Mesendoderm (in vitro differentiated cells): ENCODE results near the gene TRDN.
"Not testable (repeated sequence)": the region's sequence is repeated elsewhere in the genome, so short reads cannot be mapped to it uniquely, and the experiment has no call there.

ENCODE experiments used
- DNase-seq: peaks from one replicate; pipeline ENCODE4 v3.0.0; 2013
- H2AK5ac ChIP-seq: 2 replicates; pipeline ENCODE4 v1.6.1; 2013; ENCODE audit warnings: low read length, inconsistent platforms
- H2BK120ac ChIP-seq: 2 replicates; pipeline ENCODE4 v1.6.1; 2013; ENCODE audit warnings: low read depth, mild to moderate bottlenecking, low read length, moderate library complexity, mixed read lengths
- H2BK15ac ChIP-seq: replicated peaks from 2 replicates; pipeline ENCODE4 v1.6.1; 2013; ENCODE audit warnings: low read depth, mild to moderate bottlenecking, moderate library complexity
- H2BK5ac ChIP-seq: 2 replicates; pipeline ENCODE4 v1.6.1; 2013; ENCODE audit warnings: low read length, inconsistent platforms
- H3K18ac ChIP-seq: 2 replicates; pipeline ENCODE4 v1.6.1; 2013; ENCODE audit warnings: mild to moderate bottlenecking, low read length, mixed read lengths
- H3K23ac ChIP-seq: one replicate; pipeline ENCODE4 v1.6.1; 2013; ENCODE audit warnings: low read length
- H3K27ac ChIP-seq: 2 replicates; pipeline ENCODE4 v1.5.1; 2013; ENCODE audit warnings: low read depth, mild to moderate bottlenecking, inconsistent platforms, low read length, moderate library complexity
- H3K27me3 ChIP-seq: 2 replicates; pipeline ENCODE4 v1.6.1; 2013; ENCODE audit warnings: low read length, control low read depth, mild to moderate bottlenecking, inconsistent platforms; ENCODE audit not compliant: insufficient read depth, poor library complexity
- H3K36me3 ChIP-seq: 2 replicates; pipeline ENCODE4 v1.6.1; 2013; ENCODE audit warnings: low read length, inconsistent platforms; ENCODE audit not compliant: control insufficient read depth, insufficient read depth
- H3K4ac ChIP-seq: one replicate; pipeline ENCODE4 v1.6.1; 2013; ENCODE audit warnings: low read depth, mild to moderate bottlenecking, low read length, moderate library complexity
- H3K4me1 ChIP-seq: 2 replicates; pipeline ENCODE4 v1.6.1; 2013; ENCODE audit warnings: low read depth, low read length, inconsistent platforms; ENCODE audit not compliant: control insufficient read depth
- H3K4me2 ChIP-seq: 2 replicates; pipeline ENCODE4 v1.6.1; 2013; ENCODE audit warnings: low read length
- H3K4me3 ChIP-seq: 2 replicates; pipeline ENCODE4 v1.5.1; 2013; ENCODE audit warnings: mild to moderate bottlenecking, low read length
- H3K56ac ChIP-seq: one replicate; pipeline ENCODE4 v1.6.1; 2013; ENCODE audit warnings: low read length
- H3K79me1 ChIP-seq: 2 replicates; pipeline ENCODE4 v1.6.1; 2013; ENCODE audit warnings: low read length, inconsistent platforms
- H3K79me2 ChIP-seq: 2 replicates; pipeline ENCODE4 v1.6.1; 2013; ENCODE audit warnings: mild to moderate bottlenecking, low read length; ENCODE audit not compliant: control insufficient read depth, insufficient read depth
- H3K9ac ChIP-seq: 2 replicates; pipeline ENCODE4 v1.6.1; 2013; ENCODE audit warnings: low read length, inconsistent platforms
- H4K5ac ChIP-seq: one replicate; pipeline ENCODE4 v1.6.1; 2013; ENCODE audit warnings: low read length
- H4K8ac ChIP-seq: one replicate; pipeline ENCODE4 v1.6.1; 2013; ENCODE audit warnings: low read depth, mild to moderate bottlenecking, control low read depth, low read length, moderate library complexity
- WGBS: extraction: QIAGEN DNeasy Blood & Tissue Kit; methylation state at CpG from one replicate; pipeline ENCODE4 v1.1.7; 2013; ENCODE audit warnings: low lambda C conversion rate, missing lambda C conversion rate; ENCODE audit not compliant: insufficient coverage; ENCODE audit errors: extremely low coverage; 5-methylcytosine and 5-hydroxymethylcytosine counted together

TRDN gene

GRCh38 chr6:123497025-123497424, 139.7 kb downstream of the TRDN start:
- H2BK120ac ChIP-seq, result no peak overlapping the region
- H3K9ac ChIP-seq, result no peak overlapping the region
- no peaks in the 10 kb centered on the region for H3K79me2 ChIP-seq
- no peak for DNase-seq
- no CpG with 5 or more reads among the region's 2 CpGs for whole genome bisulfite sequencing
- H3K4ac ChIP-seq, result no peak overlapping the region
- no peaks in the 10 kb centered on the region for H3K4me1 ChIP-seq
- no peaks in the 10 kb centered on the region for H3K79me1 ChIP-seq
- H3K56ac ChIP-seq, result no peak overlapping the region
- H3K18ac ChIP-seq, result no peak overlapping the region
- no peaks in the 10 kb centered on the region for H3K27me3 ChIP-seq
- no peaks in the 10 kb centered on the region for H3K36me3 ChIP-seq
- H3K4me2 ChIP-seq, result no peak overlapping the region
- H2BK5ac ChIP-seq, result no peak overlapping the region
- H2AK5ac ChIP-seq, result no peak overlapping the region
- H3K4me3 ChIP-seq, result no peak overlapping the region
- no peak overlapping the region for H4K5ac ChIP-seq
- H4K8ac ChIP-seq, result no peak overlapping the region
- H2BK15ac ChIP-seq, result no peak overlapping the region
- H3K23ac ChIP-seq, result no peak overlapping the region
- no peak overlapping the region for H3K27ac ChIP-seq

- H3K56ac ChIP-seq, result no peak overlapping the region
- H3K23ac ChIP-seq, result no peak overlapping the region
- H3K27me3 ChIP-seq, result no peaks in the 10 kb centered on the region
- DNase-seq, result no peak
- no CpG with 5 or more reads among the region's 1 CpG for WGBS
- H4K8ac ChIP-seq, result no peak overlapping the region
- H3K79me1 ChIP-seq, result no peaks in the 10 kb centered on the region
- H3K4me2 ChIP-seq, result no peak overlapping the region
- H3K36me3 ChIP-seq, result no peaks in the 10 kb centered on the region
- no peak overlapping the region for H4K5ac ChIP-seq
- no peak overlapping the region for H2AK5ac ChIP-seq
- H3K27ac ChIP-seq, result no peak overlapping the region
- H3K4ac ChIP-seq, result no peak overlapping the region
- H2BK15ac ChIP-seq, result no peak overlapping the region
- no peak overlapping the region for H3K9ac ChIP-seq
- no peak overlapping the region for H2BK5ac ChIP-seq
- H3K79me2 ChIP-seq, result no peaks in the 10 kb centered on the region
- no peak overlapping the region for H3K4me3 ChIP-seq
- no peaks in the 10 kb centered on the region for H3K4me1 ChIP-seq
- H2BK120ac ChIP-seq, result no peak overlapping the region
- no peak overlapping the region for H3K18ac ChIP-seq
These were observed 147.2 kb downstream of the TRDN start for GRCh38 chr6:123489589-123489988.

DNA sequence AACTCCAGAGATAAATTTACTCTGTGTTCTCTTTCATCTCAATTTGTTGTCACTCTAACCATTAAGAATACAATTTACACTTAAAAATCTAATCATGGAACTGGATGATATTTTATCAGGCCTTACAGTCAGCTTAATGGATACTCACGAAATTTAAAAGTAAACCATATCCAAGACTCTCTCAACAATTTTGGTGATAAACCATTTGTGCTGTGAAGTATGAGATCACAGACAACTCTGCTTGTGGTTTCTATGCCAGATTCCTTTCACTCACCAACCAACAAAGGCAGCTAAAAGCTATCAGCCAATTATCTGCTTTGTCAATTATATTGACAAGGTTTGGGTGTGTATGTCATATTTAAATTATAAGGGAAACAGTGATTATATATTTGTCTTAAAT, 155.8 kb downstream of the TRDN start:
- Histone ChIP-seq H2AK5ac (no peak overlapping the region), H3K27ac (no peak overlapping the region), H4K8ac (no peak overlapping the region), H2BK15ac (no peak overlapping the region), H3K4me1 (no peaks in the 10 kb centered on the region), H3K79me2 (no peaks in the 10 kb centered on the region), H2BK120ac (no peak overlapping the region), H3K79me1 (no peaks in the 10 kb centered on the region), H2BK5ac (no peak overlapping the region), H3K23ac (no peak overlapping the region), H3K27me3 (no peaks in the 10 kb centered on the region), H3K56ac (no peak overlapping the region), H3K9ac (no peak overlapping the region), H3K4me2 (no peak overlapping the region), H3K18ac (no peak overlapping the region), H4K5ac (no peak overlapping the region), H3K4me3 (no peak overlapping the region), H3K36me3 (no peaks in the 10 kb centered on the region), H3K4ac (no peak overlapping the region)
- DNase-seq, result peak; percentile 80
- WGBS, result no CpG with 5 or more reads among the region's 1 CpG

GRCh38 chr6:123472025-123472702, 164.6 kb downstream of the TRDN start:
- H4K8ac ChIP-seq, H3K36me3 ChIP-seq, H3K4me3 ChIP-seq, H3K56ac ChIP-seq, H3K9ac ChIP-seq, H3K4me1 ChIP-seq, H2BK5ac ChIP-seq, H3K27ac ChIP-seq, H3K79me2 ChIP-seq, H3K23ac ChIP-seq, H3K18ac ChIP-seq, H4K5ac ChIP-seq, H2AK5ac ChIP-seq, H3K4ac ChIP-seq, DNase-seq, H3K4me2 ChIP-seq, H3K79me1 ChIP-seq, H3K27me3 ChIP-seq, H2BK15ac ChIP-seq, H2BK120ac ChIP-seq: not testable (repeated sequence)
- no CpG with 5 or more reads among the region's 29 CpGs for WGBS

DNA sequence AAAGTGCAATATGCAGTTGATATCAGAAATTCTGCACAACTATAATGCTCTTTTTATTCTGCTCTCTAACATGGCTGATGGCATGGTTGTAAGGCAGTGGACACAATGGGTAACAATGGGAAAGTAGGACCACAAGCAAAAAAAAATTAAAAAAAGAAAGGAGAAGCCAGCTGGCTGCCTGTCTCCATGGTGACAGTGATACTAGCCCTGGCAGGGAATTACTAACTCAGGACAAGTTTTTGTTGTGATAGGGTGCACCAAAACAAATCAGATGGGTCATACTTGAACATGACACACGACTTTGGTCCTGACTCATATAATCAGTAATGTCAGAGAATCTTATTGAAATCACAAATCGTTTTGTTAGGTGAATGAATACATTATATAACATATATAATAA, 169.4 kb downstream of the TRDN start:
- no peak overlapping the region for H3K4me3 ChIP-seq
- no peak overlapping the region for H2AK5ac ChIP-seq
- H3K4me1 ChIP-seq, result no peaks in the 10 kb centered on the region
- no peak overlapping the region for H2BK5ac ChIP-seq
- no peak overlapping the region for H4K5ac ChIP-seq
- no peak overlapping the region for H4K8ac ChIP-seq
- no peak overlapping the region for H3K27ac ChIP-seq
- H3K23ac ChIP-seq, result no peak overlapping the region
- no peaks in the 10 kb centered on the region for H3K79me1 ChIP-seq
- no peak overlapping the region for H2BK120ac ChIP-seq
- no peak overlapping the region for H3K56ac ChIP-seq
- no peak overlapping the region for H2BK15ac ChIP-seq
- no peak overlapping the region for H3K9ac ChIP-seq
- H3K36me3 ChIP-seq, result no peaks in the 10 kb centered on the region
- no peak overlapping the region for H3K18ac ChIP-seq
- no peaks in the 10 kb centered on the region for H3K27me3 ChIP-seq
- H3K79me2 ChIP-seq, result no peaks in the 10 kb centered on the region
- no peak overlapping the region for H3K4me2 ChIP-seq
- no CpG with 5 or more reads among the region's 2 CpGs for whole genome bisulfite sequencing
- no peak overlapping the region for H3K4ac ChIP-seq
- DNase-seq, result no peak

- Histone ChIP-seq H2BK120ac (no peak overlapping the region), H2BK15ac (no peak overlapping the region), H3K18ac (no peak overlapping the region), H2BK5ac (no peak overlapping the region), H3K36me3 (no peaks in the 10 kb centered on the region), H3K4me2 (no peak overlapping the region), H3K27me3 (no peaks in the 10 kb centered on the region), H3K79me2 (no peaks in the 10 kb centered on the region), H3K56ac (no peak overlapping the region), H3K27ac (no peak overlapping the region), H3K23ac (no peak overlapping the region), H3K4ac (no peak overlapping the region), H4K5ac (no peak overlapping the region), H3K4me1 (no peaks in the 10 kb centered on the region), H2AK5ac (no peak overlapping the region), H3K9ac (no peak overlapping the region), H3K4me3 (no peak overlapping the region), H3K79me1 (no peaks in the 10 kb centered on the region), H4K8ac (no peak overlapping the region)
- no peak for DNase-seq
- no CpG with 5 or more reads among the region's 2 CpGs for whole genome bisulfite sequencing
These were observed 174.6 kb downstream of the TRDN start for GRCh38 chr6:123462152-123462551.
